HCT116 (cell line): Measurements from ENCODE around the gene WDR5. TPM values are rescaled to one million over a fixed set of nuclear protein-coding genes. Genes with fewer than 3 reads are reported as not detected.

Experiments used
- ATAC-seq: fragments of 200-7000 bp; cut with Tn5 transposase; 2 replicates; pipeline ENCODE4 v1.9.1; 2020; ENCODE audit warnings: mild to moderate bottlenecking, moderate library complexity
- BruUV-seq: library from RNA; stranded (reverse); fragments of 400-500 nt; replicated peaks from 2 replicates; lab custom pipeline; 2021; lab: Mats Ljungman, UMichigan
- CTCF ChIA-PET: fragments of 300-600 bp; sonication (Branson Sonifier 250); formaldehyde crosslinking; loops from one replicate; lab custom pipeline; 2021; ENCODE audit warnings: antibody characterized with exemption; lab: Charles Lee
- POLR2A ChIA-PET: fragments of 300-600, 350-600 bp; sonication (Branson Sonifier 250); formaldehyde crosslinking; loops from one replicate; lab custom pipeline; 2021; ENCODE audit warnings: antibody characterized with exemption; lab: Charles Lee
- RAD21 ChIA-PET, 2 experiments: fragments of 300-600 bp; sonication (Branson Sonifier 250); formaldehyde crosslinking; loops; one replicate each; lab custom pipeline; 2023; ENCODE audit warnings: low total read pairs in 2 of 2; ENCODE audit not compliant: uncharacterized antibody in 2 of 2, unreplicated experiment in 2 of 2, low non-redundant PET in 1 of 2; lab: Charles Lee
- DNase-seq: peaks from one replicate; pipeline ENCODE4 v3.0.0-alpha.2; 2010; ENCODE audit warnings: low read depth, low spot score
- H2AFZ ChIP-seq: fragments of 200-600 bp; shearing (Covaris generic), sonication (generic); 2 replicates; pipeline ENCODE4 v1.6.1; 2017; ENCODE audit warnings: low read depth, mixed run types, mixed read lengths, antibody characterized with exemption, low read length; ENCODE audit not compliant: poor library complexity, severe bottlenecking
- H3K27ac ChIP-seq: 2 replicates; pipeline ENCODE4 v1.5.1; 2012; ENCODE audit warnings: low read depth, low read length
- H3K27me3 ChIP-seq: fragments of 200-600 bp; sonication (generic); 2 replicates; pipeline ENCODE4 v1.6.1; 2016; ENCODE audit warnings: mixed run types, low read length, mixed read lengths; ENCODE audit not compliant: insufficient read depth
- H3K36me3 ChIP-seq, 2 experiments: fragments of 200-500 bp in 1 of 2; fragments of 200-600 bp in 1 of 2; sonication (Bioruptor generic) in 1 of 2; sonication (generic) in 1 of 2; 2 replicates each; pipeline versions ENCODE4 v1.5.1 to v1.6.1; 2014 to 2016; ENCODE audit warnings: low read length in 2 of 2, inconsistent platforms in 1 of 2, mixed read lengths in 1 of 2, mixed run types in 1 of 2; ENCODE audit not compliant: insufficient read depth in 2 of 2, control insufficient read depth in 1 of 2
- H3K4me1 ChIP-seq, 2 experiments: fragments of 200-600 bp in 1 of 2; sonication (generic) in 1 of 2; 2 replicates each; pipeline versions ENCODE4 v1.5.1 to v1.6.1; 2012 to 2017; ENCODE audit warnings: low read length in 2 of 2, inconsistent platforms in 1 of 2, mild to moderate bottlenecking in 1 of 2, mixed read lengths in 1 of 2, mixed run types in 1 of 2, moderate library complexity in 1 of 2; ENCODE audit not compliant: insufficient read depth in 2 of 2, control insufficient read depth in 1 of 2
- H3K4me2 ChIP-seq: fragments of 200-600 bp; sonication (generic); 2 replicates; pipeline ENCODE4 v1.6.1; 2017; ENCODE audit warnings: mixed run types, low read length, mixed read lengths
- H3K4me3 ChIP-seq, 2 experiments: fragments of 200-600 bp in 1 of 2; sonication (generic) in 1 of 2; replicated peaks in 1 of 2; 2 replicates each; pipeline ENCODE4 v1.5.1; 2011 to 2016; ENCODE audit warnings: low read length in 2 of 2, control low read depth in 1 of 2, low read depth in 1 of 2, mild to moderate bottlenecking in 1 of 2, mixed read lengths in 1 of 2, mixed run types in 1 of 2
- H3K79me2 ChIP-seq: fragments of 200-600 bp; sonication (generic); 2 replicates; pipeline ENCODE4 v1.6.1; 2017; ENCODE audit warnings: mild to moderate bottlenecking, mixed run types, low read length, moderate library complexity, mixed read lengths; ENCODE audit not compliant: insufficient read depth
- H3K9ac ChIP-seq: fragments of 200-600 bp; sonication (generic); 2 replicates; pipeline ENCODE4 v1.6.1; 2016; ENCODE audit warnings: low read length, mixed read lengths
- H3K9me2 ChIP-seq: fragments of 200-600 bp; sonication (generic), shearing (Covaris generic); 2 replicates; pipeline ENCODE4 v1.6.1; 2017; ENCODE audit warnings: mixed run types, mild to moderate bottlenecking, moderate library complexity; ENCODE audit not compliant: insufficient read depth
- H3K9me3 ChIP-seq, 2 experiments: fragments of 200-500 bp in 1 of 2; fragments of 200-600 bp in 1 of 2; sonication (Bioruptor generic) in 1 of 2; sonication (generic) in 1 of 2; 2 replicates each; pipeline ENCODE4 v1.6.1; 2014 to 2017; ENCODE audit warnings: low read length in 2 of 2, mixed read lengths in 2 of 2, inconsistent platforms in 1 of 2, low read depth in 1 of 2, mild to moderate bottlenecking in 1 of 2, mixed run types in 1 of 2, moderate library complexity in 1 of 2; ENCODE audit not compliant: control insufficient read depth in 1 of 2, insufficient read depth in 1 of 2
- H4K20me1 ChIP-seq: fragments of 200-600 bp; sonication (generic), shearing (Covaris generic); 2 replicates; pipeline ENCODE4 v1.6.1; 2017; ENCODE audit warnings: mixed run types, mild to moderate bottlenecking, moderate library complexity; ENCODE audit not compliant: insufficient read depth
- EGR1 ChIP-seq: IDR thresholded peaks from 2 replicates; pipeline ENCODE4 v1.6.1; 2012; ENCODE audit warnings: low read depth
- JUND ChIP-seq: IDR thresholded peaks from 2 replicates; pipeline ENCODE4 v1.6.1; 2012
- POLR2A ChIP-seq: IDR thresholded peaks from 2 replicates; pipeline ENCODE4 v1.7.0; 2011; ENCODE audit warnings: borderline replicate concordance; ENCODE audit not compliant: insufficient read depth, insufficient read length; ENCODE audit errors: extremely low read depth
- POLR2AphosphoS5 ChIP-seq: IDR thresholded peaks from 2 replicates; pipeline ENCODE4 v1.6.1; 2011; ENCODE audit warnings: mild to moderate bottlenecking, low read depth, low read length, moderate library complexity
- RAD21 ChIP-seq: IDR thresholded peaks from 2 replicates; pipeline ENCODE4 v1.6.1; 2012; ENCODE audit warnings: low read depth, mild to moderate bottlenecking
- REST ChIP-seq: IDR thresholded peaks from 2 replicates; pipeline ENCODE4 v1.6.1; 2012; ENCODE audit warnings: low read depth
- SP1 ChIP-seq: IDR thresholded peaks from 2 replicates; pipeline ENCODE4 v1.6.1; 2012; ENCODE audit warnings: low read depth
- TCF7L2 ChIP-seq: IDR thresholded peaks from 2 replicates; pipeline ENCODE4 v1.7.0; 2011; ENCODE audit warnings: borderline replicate concordance, inconsistent platforms; ENCODE audit not compliant: insufficient read depth, insufficient read length; ENCODE audit errors: extremely low read depth
- YY1 ChIP-seq: IDR thresholded peaks from 2 replicates; pipeline ENCODE4 v1.6.1; 2011; ENCODE audit warnings: low read length, low read depth, moderate library complexity, mild to moderate bottlenecking; ENCODE audit not compliant: insufficient replicate concordance; ENCODE audit errors: extremely low read depth
- ZNF274 ChIP-seq: fragments of 200-500 bp; sonication (Bioruptor generic); IDR thresholded peaks from 2 replicates; pipeline ENCODE4 v1.6.1; 2014; ENCODE audit warnings: mild to moderate bottlenecking, low read depth, low read length, inconsistent platforms
- intact Hi-C: fragments of 100-400 bp; cut with micrococcal nuclease; formaldehyde crosslinking; loops from 2 replicates; pipeline ENCODE4 v1.10.0; 2022
- total RNA-seq: library from RNA; stranded (reverse); gene quantifications from one replicate; pipeline ENCODE4 v1.2.1, GENCODE V29; 2021; ENCODE audit not compliant: unreplicated experiment

WDR5 gene
- total RNA-seq, 1 experiment from 2014 or later: 55.8 TPM

- H3K79me2 ChIP-seq: no peaks in the 10 kb centered on the region
- H3K9ac ChIP-seq: no peak overlapping the region
- H3K36me3 ChIP-seq: no peaks in the 10 kb centered on the region
- DNase-seq (no peak), ATAC-seq (no peak)
- peaks cover 4 to 7% of the 10 kb centered on the region in 2 experiments; a peak in 3 of 4 replicates for H3K4me1 ChIP-seq
- H3K4me2 ChIP-seq: no peak overlapping the region
- ChIA-PET RAD21 (no interaction called here), POLR2A (no interaction called here), CTCF (no interaction called here)
- no peaks in the 10 kb centered on the region for H3K27me3 ChIP-seq
- H3K4me3 ChIP-seq: no peak overlapping the region
- intact Hi-C loops: no loop called here
- no peaks in the 10 kb centered on the region for H3K9me2 ChIP-seq
- no peak overlapping the region for H2AFZ ChIP-seq
- no peak overlapping the region for H3K27ac ChIP-seq
- TF ChIP-seq RAD21: no peak
- no peaks in the 10 kb centered on the region for H4K20me1 ChIP-seq
- BruUV-seq: no TSS peak
- H3K9me3 ChIP-seq: no peaks in the 10 kb centered on the region
These were observed 9.5 kb upstream of the WDR5 start for GRCh38 chr9:134126373-134126772.

- Histone ChIP-seq H3K9me2 (no peaks in the 10 kb centered on the region), H3K79me2 (no peaks in the 10 kb centered on the region), H3K4me1 (peaks cover 4 to 7% of the 10 kb centered on the region in 2 experiments; a peak in 3 of 4 replicates), H3K9me3 (no peaks in the 10 kb centered on the region), H3K9ac (no peak overlapping the region), H3K4me3 (no peak overlapping the region), H3K4me2 (no peak overlapping the region), H3K27ac (no peak overlapping the region), H3K36me3 (no peaks in the 10 kb centered on the region), H2AFZ (no peak overlapping the region), H3K27me3 (no peaks in the 10 kb centered on the region), H4K20me1 (no peaks in the 10 kb centered on the region)
- ChIA-PET RAD21 (no interaction called here), POLR2A (no interaction called here), CTCF (no interaction called here)
- ATAC-seq (no peak), DNase-seq (no peak)
- TF ChIP-seq POLR2AphosphoS5: no peak
- no peak for TF ChIP-seq YY1
- TF ChIP-seq EGR1: no peak
- no peak for TF ChIP-seq REST
- no peak for TF ChIP-seq TCF7L2
- no peak for TF ChIP-seq SP1
- TF ChIP-seq POLR2A: no peak
- no peak for TF ChIP-seq RAD21
- no peak for TF ChIP-seq ZNF274
- no peak for TF ChIP-seq JUND
- BruUV-seq: no TSS peak
- intact Hi-C loops: no loop called here
These were observed 8.8 kb upstream of the WDR5 start for GRCh38 chr9:134127065-134127580.
